GM21367 (cell line): Measurements from ENCODE around the gene ITPKA.

Source experiments
- ATAC-seq: cut with Tn5 transposase; IDR thresholded peaks from one replicate; pipeline ENCODE4 v1.9.1; 2021; ENCODE audit not compliant: unreplicated experiment

Gene ITPKA

DNA sequence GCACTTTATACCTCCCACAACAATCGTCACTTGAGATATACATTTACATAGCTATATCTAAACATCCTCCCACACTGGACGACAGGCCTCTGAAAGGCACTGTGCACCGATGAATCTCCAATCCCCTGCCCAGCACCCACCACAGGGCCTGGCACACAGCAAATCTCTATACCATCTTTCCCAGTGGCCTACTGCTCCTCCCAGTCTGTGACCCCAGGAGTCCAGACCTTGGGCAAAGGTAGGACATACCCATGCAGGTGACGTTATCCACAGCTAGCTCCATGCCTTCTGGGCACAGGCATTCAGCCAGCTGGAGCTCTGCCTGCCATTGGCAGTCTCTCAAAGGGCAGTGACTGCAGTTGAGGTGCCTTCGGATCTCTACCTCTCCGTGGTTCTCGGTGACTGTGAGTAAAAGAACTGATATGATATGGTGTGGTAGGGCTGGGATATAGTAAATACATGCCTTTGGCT, 14.2 kb downstream of the ITPKA start:
- ATAC-seq = no peak

DNA sequence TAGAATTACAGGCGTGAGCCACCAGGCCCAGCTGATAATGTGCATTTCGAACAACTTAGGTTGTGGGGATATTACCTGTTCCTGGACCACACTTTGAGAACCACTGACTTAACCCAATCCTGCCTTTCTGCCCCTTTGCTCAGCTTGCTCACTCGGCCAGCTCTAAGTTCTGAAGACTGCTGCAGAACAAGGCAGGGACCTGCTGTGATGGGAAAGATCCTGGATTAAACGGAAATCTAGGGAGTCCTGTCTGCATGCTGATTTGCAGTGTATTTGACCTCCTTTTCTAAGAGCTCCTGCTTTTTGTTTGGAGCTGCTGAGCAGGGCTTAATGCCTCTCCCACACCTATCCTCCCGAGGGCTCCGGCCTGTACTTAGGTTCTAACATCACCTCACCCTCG, 17.1 kb downstream of the ITPKA start:
- no peak for ATAC-seq

- ATAC-seq = no peak
Observed at GRCh38 chr15:41511331-41511898, 17.7 kb downstream of the ITPKA start.

DNA sequence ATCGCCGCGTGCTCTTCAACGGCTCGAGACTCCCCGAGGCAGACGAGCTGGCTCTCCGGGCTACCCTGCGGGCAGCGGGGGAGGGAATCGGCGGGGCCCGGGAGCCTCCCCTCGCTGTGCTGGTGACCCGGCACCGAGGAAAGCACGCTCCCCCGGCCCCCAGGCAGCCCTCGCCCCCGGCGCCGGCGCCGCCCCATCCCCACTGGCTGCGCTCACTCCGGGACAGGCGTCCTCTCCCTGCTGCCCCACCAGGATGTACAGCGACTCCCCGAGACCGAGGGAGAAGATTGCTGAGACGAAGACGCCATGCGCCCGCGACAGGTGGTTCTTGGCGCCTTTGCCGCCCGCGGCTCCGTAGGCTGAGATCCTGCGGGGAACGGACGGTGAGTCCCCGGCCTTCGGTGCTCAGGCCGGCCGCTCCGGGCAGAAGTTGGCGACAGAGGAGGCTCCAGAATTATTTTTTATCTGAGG, 18.3 kb downstream of the ITPKA start:
- ATAC-seq = no peak

GRCh38 chr15:41512512-41512939, 18.9 kb downstream of the ITPKA start:
- ATAC-seq = no peak

DNA sequence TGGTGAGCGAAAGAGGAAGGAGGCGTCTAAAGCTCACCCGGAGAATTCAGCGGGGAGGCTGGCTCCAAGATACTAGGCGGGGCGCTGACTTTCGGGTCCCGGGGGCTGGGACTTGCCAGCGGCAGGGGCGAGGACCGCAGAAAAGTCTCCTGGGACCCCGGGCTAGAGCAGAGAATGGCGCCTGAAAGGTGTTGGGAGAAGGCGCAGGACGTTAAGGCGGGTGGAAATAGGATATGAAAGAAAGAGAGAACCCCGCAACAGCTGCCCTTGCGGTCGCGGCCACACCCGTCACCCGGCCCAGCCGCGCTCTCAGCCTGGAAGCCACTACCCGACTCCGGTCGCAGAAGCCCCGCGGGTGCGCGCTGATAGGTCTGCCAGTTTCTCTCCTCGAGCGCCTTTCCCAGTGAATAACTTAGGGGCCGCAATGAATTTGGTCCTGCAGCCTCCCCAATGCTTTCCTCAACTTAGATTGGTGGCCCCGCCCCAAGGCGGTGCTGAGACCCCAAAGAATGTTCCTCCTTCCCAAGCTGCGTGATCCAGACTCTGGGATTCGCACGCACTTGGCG, 19.3 kb downstream of the ITPKA start:
- ATAC-seq = no peak

GRCh38 chr15:41513506-41514227, 20.0 kb downstream of the ITPKA start, which contains the start of gene LTK:
TSS of gene LTK (minus strand) at chr15:41513827. CDS start at chr15:41513709, 118 bp downstream.
- ATAC-seq = no peak

DNA sequence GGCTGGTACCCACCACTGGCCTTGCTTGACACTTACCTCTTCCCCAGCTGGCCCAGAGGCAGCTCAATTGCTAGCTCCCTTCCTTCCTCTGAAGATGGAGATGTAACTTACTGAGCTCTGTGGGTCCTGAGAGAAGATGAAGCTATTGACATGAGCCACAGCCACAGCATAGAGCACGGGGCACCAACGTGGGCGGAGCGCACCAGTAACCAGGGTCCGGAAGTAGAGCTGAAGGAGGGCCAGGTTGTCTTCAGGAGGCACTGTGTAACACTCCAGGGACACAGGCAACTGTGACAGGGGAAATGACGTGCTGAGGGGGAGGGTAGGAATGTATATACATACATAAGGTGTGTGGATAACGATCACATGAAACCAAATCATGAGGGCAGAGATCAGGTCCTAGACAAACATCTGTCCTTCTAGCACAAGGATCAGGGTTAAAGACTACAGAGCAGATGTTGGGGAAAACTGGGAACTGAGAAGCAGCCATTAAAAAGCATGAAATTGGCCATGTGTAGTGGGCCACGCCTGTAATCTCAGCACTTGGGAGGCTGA, 24.3 kb downstream of the ITPKA start:
- ATAC-seq = no peak

DNA sequence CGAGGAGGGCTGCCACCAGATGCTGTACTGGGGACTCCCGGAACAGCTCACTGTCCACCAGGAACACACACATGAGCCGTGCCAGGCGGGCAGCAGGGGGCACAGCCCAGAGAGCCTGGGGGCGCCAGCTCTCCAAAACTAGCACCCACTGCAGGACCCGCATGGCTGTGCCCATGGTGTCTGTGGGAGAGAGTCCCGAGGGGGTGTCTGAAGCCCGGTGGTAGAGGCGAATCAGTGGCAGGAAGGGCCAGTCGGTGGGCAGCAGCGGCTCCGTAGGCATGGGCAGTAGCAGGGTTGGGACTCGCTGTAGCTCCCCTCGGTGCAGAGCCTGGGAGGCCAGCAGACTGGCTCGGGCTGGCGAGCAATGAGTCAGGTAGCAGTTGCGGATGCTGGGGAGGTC, 27.0 kb downstream of the ITPKA start:
- no peak for ATAC-seq

GRCh38 chr15:41521614-41522013, 27.9 kb downstream of the ITPKA start:
- no peak for ATAC-seq

DNA sequence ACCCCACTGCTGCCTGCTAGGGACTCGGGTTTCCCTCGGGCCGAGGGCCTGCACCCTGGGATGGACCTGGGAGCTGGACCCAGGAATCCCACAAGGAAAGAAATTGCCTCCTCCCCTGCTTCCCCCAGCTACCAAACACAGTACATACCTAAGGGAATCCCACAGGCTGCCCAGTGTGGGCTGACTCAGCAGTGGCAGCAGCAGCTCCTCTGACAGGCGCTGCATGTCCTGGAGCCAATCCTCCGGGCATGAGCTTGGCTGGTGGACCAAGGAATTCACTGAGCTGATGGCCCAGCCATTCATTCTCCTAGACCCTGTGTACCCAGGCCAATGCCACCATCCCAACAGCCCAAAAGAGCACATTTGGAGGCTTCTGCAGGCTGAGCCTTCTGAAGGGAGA, 29.4 kb downstream of the ITPKA start:
- ATAC-seq = no peak

DNA sequence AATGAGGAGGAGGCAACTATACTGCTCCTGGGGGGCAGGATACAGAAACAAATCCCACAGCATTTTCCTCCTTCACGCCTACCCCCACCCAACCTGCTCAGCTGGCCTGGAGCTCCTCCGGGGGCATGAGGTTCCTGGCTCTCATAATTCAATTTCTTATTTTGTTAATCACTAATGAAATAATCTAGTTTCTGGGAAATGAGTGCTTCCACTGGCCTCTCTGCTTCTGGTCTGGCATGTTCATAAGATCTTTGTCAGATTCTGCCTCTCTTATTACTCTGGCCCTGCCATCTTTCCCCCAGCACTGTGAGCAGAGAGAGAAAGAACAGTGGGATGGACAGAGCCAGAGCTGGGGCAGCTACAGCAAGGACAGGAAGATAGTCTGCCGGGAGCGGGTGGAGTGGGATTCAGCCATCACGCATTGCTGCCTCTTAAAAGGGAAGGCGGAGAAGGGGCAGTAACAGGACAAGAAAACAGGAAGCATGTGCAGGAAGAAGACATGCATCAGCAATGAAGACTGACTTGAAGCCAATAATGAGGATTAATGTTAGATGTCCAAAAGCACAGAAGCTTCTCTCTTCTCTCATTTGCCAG, 36.8 kb downstream of the ITPKA start:
- no peak for ATAC-seq

DNA sequence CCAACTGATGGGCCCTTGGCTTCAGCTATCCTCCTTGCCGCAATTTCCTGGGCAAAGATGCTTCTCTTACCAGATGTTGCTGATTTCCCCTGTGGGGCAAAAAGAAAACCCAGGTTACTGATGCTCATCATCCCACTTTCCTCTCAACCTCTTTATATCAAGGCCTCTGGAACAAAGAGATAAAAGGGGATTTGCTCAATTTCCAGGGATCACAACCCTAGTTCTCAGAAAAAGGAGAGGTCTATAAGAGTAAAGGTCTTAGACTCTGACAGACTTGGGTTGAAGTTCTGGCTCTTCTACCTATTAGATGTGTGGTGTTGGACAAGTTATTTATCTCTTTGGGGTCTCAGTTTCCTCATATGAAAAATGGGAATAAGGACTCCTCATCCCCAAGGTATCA, 41.9 kb downstream of the ITPKA start:
- ATAC-seq = no peak

DNA sequence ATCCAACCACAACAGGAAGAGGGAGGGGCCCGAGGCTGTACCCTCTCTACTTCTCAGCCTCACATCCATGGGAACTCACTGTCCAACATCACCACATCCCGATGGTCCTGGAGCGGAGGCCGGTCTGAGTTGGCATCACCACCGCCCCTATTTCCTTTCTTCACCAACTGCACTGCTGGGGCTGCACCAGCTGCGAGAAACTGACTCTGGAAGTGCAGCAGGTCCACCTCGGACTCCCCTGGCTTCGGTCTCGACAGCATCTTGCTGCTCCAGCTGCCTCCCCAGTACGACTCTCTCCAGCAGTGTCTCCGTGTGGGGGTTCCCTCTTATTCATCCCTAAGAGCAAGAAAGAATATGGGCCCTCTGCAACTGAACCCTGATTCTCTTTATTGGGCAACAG, 43.2 kb downstream of the ITPKA start:
- ATAC-seq = no peak

GRCh38 chr15:41543521-41543870, 49.8 kb downstream of the ITPKA start:
- no peak for ATAC-seq

DNA sequence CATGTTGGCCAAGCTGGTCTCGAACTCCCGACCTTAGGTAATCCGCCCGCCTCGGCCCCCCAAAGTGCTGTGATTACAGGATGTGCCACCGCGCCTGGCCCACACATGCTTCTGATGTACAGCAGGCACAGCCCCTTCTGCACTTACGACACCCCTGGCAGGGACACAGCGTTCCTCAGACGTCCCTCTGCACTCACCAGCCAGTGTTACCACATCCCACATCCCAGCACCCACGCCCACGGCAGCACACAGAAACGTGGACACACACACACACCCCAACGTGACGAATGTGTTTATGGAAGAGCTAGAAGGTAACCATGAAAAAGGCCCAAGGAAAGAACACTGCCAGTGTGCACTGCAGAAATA, 51.0 kb downstream of the ITPKA start:
- no peak for ATAC-seq

GRCh38 chr15:41545218-41545617, 51.5 kb downstream of the ITPKA start:
- ATAC-seq = no peak

DNA sequence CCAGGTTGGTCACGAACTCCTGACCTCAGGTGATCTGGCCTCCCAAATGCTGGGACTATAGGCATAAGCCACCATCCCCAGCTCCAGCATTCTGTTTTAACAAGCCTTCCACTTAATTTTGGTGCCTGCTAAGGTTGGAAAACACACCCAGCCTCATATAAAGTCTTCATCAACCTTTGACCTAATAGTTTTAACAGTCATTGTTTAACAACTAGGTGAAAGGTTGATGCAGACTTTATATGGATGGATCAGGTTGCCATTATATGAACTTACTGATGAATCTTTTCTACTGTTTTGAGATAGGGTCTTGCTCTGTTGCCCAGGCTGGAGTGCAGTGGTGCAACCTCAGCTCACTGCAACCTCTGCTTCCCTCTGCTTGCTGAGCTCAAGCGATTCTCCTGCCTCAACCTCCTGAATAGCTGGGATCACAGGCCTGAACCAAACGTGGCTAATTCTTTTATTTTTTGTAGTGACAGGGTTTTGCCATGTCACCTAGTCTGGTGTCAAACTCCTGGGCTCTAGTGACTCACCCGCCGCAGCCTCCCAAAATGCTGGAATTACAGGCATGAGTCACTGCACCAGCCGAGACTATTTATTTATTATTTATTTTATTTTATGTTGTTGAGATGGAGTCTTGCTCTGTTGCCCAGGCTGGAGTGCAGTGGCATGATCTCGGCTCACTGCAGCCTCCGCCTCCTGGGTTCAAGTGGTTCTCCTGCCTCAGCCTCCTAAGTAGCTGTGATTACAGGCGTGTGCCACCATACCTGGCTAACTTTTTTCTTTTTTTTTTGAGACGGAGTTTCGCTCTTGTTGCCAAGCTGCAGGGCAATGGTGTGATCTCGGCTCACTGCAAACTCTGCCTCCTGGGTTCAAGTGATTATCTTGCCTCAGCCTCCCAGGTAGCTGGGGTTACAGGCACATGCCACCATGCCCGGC, 53.4 kb downstream of the ITPKA start:
- no peak for ATAC-seq

GRCh38 chr15:41550066-41550775, 56.5 kb downstream of the ITPKA start:
- no peak for ATAC-seq
